HepG2 (cell line): ENCODE data around the gene PIP4K2C. TPM values are rescaled to one million over a fixed set of nuclear protein-coding genes. Genes with fewer than 3 reads are reported as not detected.
A peak's percentile ranks its signal among the peaks of the same experiment; 100 is the strongest.

Experiments used
- CC2D1A ChIP-seq: sonication (generic); formaldehyde crosslinking; IDR thresholded peaks from 2 replicates; pipeline ENCODE4 v1.8.1; 2023; ENCODE audit warnings: mild to moderate bottlenecking, missing genetic modification reagents
- FOXA1 ChIP-seq, 2 experiments: fragments of 450-650 bp in 1 of 2; sonication (generic) in 1 of 2; formaldehyde crosslinking in 1 of 2; IDR thresholded peaks; 2 replicates each; pipeline versions ENCODE4 v1.4.0 to v1.6.1; 2016 to 2020; ENCODE audit warnings: missing genetic modification reagents in 1 of 2
- HHEX ChIP-seq: IDR thresholded peaks from 2 replicates; pipeline ENCODE4 v1.6.1; 2016; ENCODE audit warnings: control low read depth
- HMG20A ChIP-seq: IDR thresholded peaks from 2 replicates; pipeline ENCODE4 v1.6.1; 2016; ENCODE audit warnings: borderline replicate concordance
- KAT7 ChIP-seq: IDR thresholded peaks from 2 replicates; pipeline ENCODE4 v1.6.1; 2018; ENCODE audit warnings: borderline replicate concordance, missing compliant biosample characterization
- MAZ ChIP-seq, 2 experiments: sonication (generic) in 1 of 2; formaldehyde crosslinking in 1 of 2; IDR thresholded peaks; 2 replicates each; pipeline versions ENCODE4 v1.5.0 to v1.6.1; 2012 to 2020; ENCODE audit warnings: low read depth in 2 of 2, mild to moderate bottlenecking in 2 of 2, borderline replicate concordance in 1 of 2, improper control_type of control experiment in 1 of 2, low read length in 1 of 2, missing genetic modification reagents in 1 of 2, moderate library complexity in 1 of 2
- SRSF4 ChIP-seq: fragments of 200-400 bp; formaldehyde crosslinking; IDR thresholded peaks from one replicate; pipeline ENCODE4 v1.6.1; 2018; ENCODE audit warnings: mild to moderate bottlenecking, low read depth, low read length, moderate library complexity; ENCODE audit not compliant: poor library complexity, severe bottlenecking
- TBL1XR1 ChIP-seq: fragments of 150-350 bp; IDR thresholded peaks from 2 replicates; pipeline ENCODE4 v1.6.1; 2014; ENCODE audit warnings: borderline replicate concordance, low read length; ENCODE audit not compliant: partially characterized antibody
- ZEB1 ChIP-seq: IDR thresholded peaks from 2 replicates; pipeline ENCODE4 v1.6.1; 2012; ENCODE audit warnings: mild to moderate bottlenecking, low read depth, inconsistent platforms; ENCODE audit not compliant: insufficient replicate concordance
- ZGPAT ChIP-seq: IDR thresholded peaks from 2 replicates; pipeline ENCODE4 v1.6.1; 2016; ENCODE audit warnings: mild to moderate bottlenecking
- ZNF234 ChIP-seq: sonication (generic); formaldehyde crosslinking; conservative IDR thresholded peaks from 2 replicates; pipeline ENCODE4 v1.5.1; 2020; ENCODE audit warnings: mild to moderate bottlenecking, missing genetic modification reagents
- ZNF468 ChIP-seq: sonication (generic); formaldehyde crosslinking; IDR thresholded peaks from 2 replicates; pipeline ENCODE4 v1.8.0; 2022; ENCODE audit warnings: mild to moderate bottlenecking, moderate library complexity, missing genetic modification reagents
- ZNF503 ChIP-seq: sonication (generic); formaldehyde crosslinking; IDR thresholded peaks from 2 replicates; pipeline ENCODE4 v1.4.0; 2020; ENCODE audit warnings: missing genetic modification reagents
- ZNF558 ChIP-seq: sonication (generic); formaldehyde crosslinking; IDR thresholded peaks from 2 replicates; pipeline ENCODE4 v1.9.0; 2022; ENCODE audit warnings: mild to moderate bottlenecking, missing genetic modification reagents, borderline replicate concordance
- ZNF562 ChIP-seq: sonication (generic); formaldehyde crosslinking; IDR thresholded peaks from 2 replicates; pipeline ENCODE4 v1.8.0; 2022; ENCODE audit warnings: missing genetic modification reagents, borderline replicate concordance
- ZNF615 ChIP-seq: sonication (generic); formaldehyde crosslinking; IDR thresholded peaks from 2 replicates; pipeline ENCODE4 v1.5.0; 2020; ENCODE audit warnings: mild to moderate bottlenecking, missing genetic modification reagents, borderline replicate concordance
- ZNF749 ChIP-seq: sonication (generic); formaldehyde crosslinking; IDR thresholded peaks from 2 replicates; pipeline ENCODE4 v1.8.0; 2022; ENCODE audit warnings: mild to moderate bottlenecking, missing genetic modification reagents, moderate library complexity, borderline replicate concordance
- ZNF839 ChIP-seq: sonication (generic); formaldehyde crosslinking; IDR thresholded peaks from 2 replicates; pipeline ENCODE4 v1.4.0; 2020; ENCODE audit warnings: missing genetic modification reagents, mild to moderate bottlenecking, borderline replicate concordance
- polyA plus RNA-seq, 8 experiments: library from polyadenylated mRNA; depleted of rRNA in 3 of 8; stranded (reverse) in 7 of 8; unstranded in 1 of 8; fragments of >200 nt; fragmentation: Illumina TruSeq in 4 of 8; extraction: Trizol in 4 of 8; gene quantifications; 2 replicates each; pipeline versions ENCODE4 v1.2.1 to v1.2.3, GENCODE V29; 2011 to 2016; ENCODE audit warnings: low read depth in 4 of 8, missing spikeins in 1 of 8, mixed read lengths in 1 of 8; ENCODE audit not compliant: insufficient read depth in 1 of 8
- total RNA-seq, 5 experiments: library from RNA; depleted of rRNA; stranded (reverse); fragments of >200 nt; fragmentation: Illumina TruSeq; extraction: Trizol; gene quantifications; 2 replicates each; pipeline ENCODE4 v1.2.3, GENCODE V29; 2016; ENCODE audit warnings: low read depth in 1 of 5
- TF ChIP-seq, protein P1 (sequence below): IDR thresholded peaks from 2 replicates; pipeline ENCODE4 v1.6.1; 2016
- TF ChIP-seq, protein P2 (sequence below), 2 experiments: fragments of 450-650 bp in 1 of 2; sonication (generic) in 1 of 2; formaldehyde crosslinking; IDR thresholded peaks; 2 replicates each; pipeline versions ENCODE4 v1.5.0 to v1.8.0; 2020 to 2022; ENCODE audit warnings: mild to moderate bottlenecking in 1 of 2, missing genetic modification reagents in 1 of 2

PIP4K2C gene
- total and polyA plus RNA-seq, 2 of the 13 experiments (the other 11 are each of a cell fraction or from before 2014, with no cell fraction given) = 23.3 to 26.4 TPM

DNA sequence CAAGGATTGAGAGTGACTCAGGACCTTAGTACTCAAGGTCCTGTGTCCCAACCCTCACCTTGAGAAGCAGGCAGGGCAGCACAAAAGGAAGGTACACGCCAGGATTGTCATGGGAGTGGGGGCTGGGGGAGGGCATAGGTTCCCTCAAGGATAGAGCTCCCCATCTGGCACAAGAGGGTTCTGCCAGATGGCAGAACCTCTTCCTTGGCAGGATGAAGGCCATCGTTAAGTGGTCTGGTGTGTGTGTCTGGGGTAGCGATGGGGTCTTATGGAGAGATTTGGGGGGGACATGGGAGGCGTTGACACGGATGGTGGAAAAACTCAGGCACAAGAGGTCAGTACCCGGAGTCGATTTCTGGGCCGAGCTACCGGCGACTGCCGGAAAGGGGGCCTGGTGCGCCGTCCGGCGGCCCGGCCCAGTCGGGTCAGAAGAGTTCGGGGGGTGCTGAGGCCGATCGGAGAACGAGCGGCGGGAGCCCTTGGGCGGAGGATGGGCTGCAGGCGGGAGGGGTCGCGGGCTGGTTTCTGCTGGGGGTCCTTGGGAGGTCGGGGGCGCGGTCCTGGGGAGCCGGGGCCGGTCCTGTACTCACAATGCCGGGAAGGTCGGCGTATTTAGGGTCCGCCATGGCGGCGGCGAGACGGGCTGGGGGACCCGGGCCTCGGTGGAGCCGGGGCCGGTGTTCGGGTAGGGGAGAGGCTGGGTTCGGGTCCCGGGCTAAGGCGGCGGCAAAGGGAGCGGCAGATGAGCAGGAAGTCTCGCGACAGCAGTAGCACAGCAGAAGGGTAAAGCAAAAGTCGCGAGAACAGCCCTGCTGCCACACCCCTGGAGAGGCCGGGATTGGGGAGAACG, 44.3 kb upstream of the PIP4K2C start, which contains the start of gene DCTN2 (continued):
- no peak for TF ChIP-seq ZNF234 (CRISPR knock-in tag)
- TF ChIP-seq ZNF558 (CRISPR knock-in tag) = no peak
- TF ChIP-seq ZGPAT (CRISPR knock-in tag) = no peak
- TF ChIP-seq ZNF503 (CRISPR knock-in tag) = no peak
- TF ChIP-seq FOXA1 (IDR thresholded peaks at IDR 0.05) = no peak
- no peak for TF ChIP-seq FOXA1 (CRISPR knock-in tag; IDR thresholded peaks at IDR 0.05)
- no peak for TF ChIP-seq HMG20A (CRISPR knock-in tag)
- no peak for TF ChIP-seq ZNF615
- peak; percentile 43; the same call in 1 of the 2 replicates for TF ChIP-seq ZNF749
- TF ChIP-seq CC2D1A = no peak
- TF ChIP-seq, protein P1, sequence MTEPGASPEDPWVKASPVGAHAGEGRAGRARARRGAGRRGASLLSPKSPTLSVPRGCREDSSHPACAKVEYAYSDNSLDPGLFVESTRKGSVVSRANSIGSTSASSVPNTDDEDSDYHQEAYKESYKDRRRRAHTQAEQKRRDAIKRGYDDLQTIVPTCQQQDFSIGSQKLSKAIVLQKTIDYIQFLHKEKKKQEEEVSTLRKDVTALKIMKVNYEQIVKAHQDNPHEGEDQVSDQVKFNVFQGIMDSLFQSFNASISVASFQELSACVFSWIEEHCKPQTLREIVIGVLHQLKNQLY (CRISPR knock-in tag) = no peak
- no peak for TF ChIP-seq ZNF468 (CRISPR knock-in tag)
- no peak for TF ChIP-seq MAZ (IDR thresholded peaks at IDR 0.05; ENCODE audit: borderline replicate concordance, low read depth, low read length)
- TF ChIP-seq MAZ (CRISPR knock-in tag; IDR thresholded peaks at IDR 0.05; ENCODE audit: low read depth) = no peak
- TF ChIP-seq ZNF562 (CRISPR knock-in tag) = no peak
- TF ChIP-seq HHEX (CRISPR knock-in tag) = no peak
- TF ChIP-seq, protein P2, sequence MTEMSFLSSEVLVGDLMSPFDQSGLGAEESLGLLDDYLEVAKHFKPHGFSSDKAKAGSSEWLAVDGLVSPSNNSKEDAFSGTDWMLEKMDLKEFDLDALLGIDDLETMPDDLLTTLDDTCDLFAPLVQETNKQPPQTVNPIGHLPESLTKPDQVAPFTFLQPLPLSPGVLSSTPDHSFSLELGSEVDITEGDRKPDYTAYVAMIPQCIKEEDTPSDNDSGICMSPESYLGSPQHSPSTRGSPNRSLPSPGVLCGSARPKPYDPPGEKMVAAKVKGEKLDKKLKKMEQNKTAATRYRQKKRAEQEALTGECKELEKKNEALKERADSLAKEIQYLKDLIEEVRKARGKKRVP (CRISPR knock-in tag; IDR thresholded peaks at IDR 0.05) = no peak
- TF ChIP-seq SRSF4 = no peak
- TF ChIP-seq ZEB1 = no peak
- TF ChIP-seq ZNF839 (CRISPR knock-in tag) = no peak
- TF ChIP-seq KAT7 (CRISPR knock-in tag) = no peak
- no peak for TF ChIP-seq TBL1XR1
